Daoy (cell line): Measurements from ENCODE around the gene PRSS53. TPM values are rescaled to one million over a fixed set of nuclear protein-coding genes. Genes with fewer than 3 reads are reported as not detected.

ENCODE experiments used
- DNase-seq: peaks from one replicate; pipeline ENCODE4 v3.0.0-alpha.2; 2015; ENCODE audit warnings: low read depth
- total RNA-seq: library from RNA; depleted of rRNA; stranded (reverse); fragments of >200 nt; shearing (Covaris generic); gene quantifications from 2 replicates; pipeline ENCODE4 v1.2.3, GENCODE V29; 2014

The PRSS53 gene
- total RNA-seq, 1 experiment from 2014 or later = 1.2 TPM

GRCh38 chr16:31094424-31095120 lies 5.8 kb upstream of the PRSS53 start, which contains the start of gene VKORC1:
Gene VKORC1 (minus strand): TSS chr16:31094797. CDS start chr16:31094729, 68 bp downstream.
- DNase-seq = peak; percentile 98

DNA sequence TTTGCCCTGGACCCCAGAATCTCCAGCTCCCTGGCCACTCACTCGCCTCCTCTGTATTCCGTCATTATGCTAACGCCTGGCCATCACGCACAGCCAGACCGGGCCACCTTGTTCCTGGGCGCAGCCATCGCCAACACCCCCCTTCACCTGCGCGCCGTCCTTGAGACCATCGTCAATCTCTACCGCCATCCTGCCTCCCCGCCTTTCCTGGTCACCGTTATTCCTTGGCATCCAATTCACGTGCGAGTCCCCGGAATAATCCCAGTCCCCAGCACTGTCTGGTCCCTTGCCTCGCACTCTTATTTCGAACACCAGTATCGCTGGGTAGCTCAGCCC lies 5.3 kb upstream of the PRSS53 start:
- DNase-seq = peak; percentile 24

DNA sequence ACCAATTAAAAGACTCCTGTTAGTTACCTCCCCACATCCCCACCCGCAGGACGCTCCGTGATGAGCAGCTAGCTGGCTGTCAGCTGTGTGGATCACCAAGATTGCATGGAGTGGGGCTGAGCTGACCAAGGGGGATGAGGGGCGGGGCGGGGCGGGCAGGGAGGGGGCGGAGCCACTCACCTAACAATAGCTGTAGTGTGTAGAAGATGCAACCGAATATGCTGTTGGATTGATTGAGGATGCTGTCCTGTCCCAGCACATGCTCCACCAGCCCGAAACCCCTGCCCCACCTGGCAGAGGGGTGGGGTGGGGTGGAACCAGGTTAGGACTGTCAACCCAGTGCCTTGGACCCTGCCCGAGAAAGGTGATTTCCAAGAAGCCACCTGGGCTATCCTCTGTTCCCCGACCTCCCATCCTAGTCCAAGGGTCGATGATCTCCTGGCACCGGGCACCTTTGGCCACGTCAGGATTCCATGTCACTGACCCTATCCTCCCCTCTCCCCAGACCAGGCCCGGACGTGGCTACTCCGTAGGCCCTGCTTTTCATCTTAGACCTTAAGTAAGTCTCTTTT lies 4.5 kb upstream of the PRSS53 start:
- DNase-seq = peak; percentile 57

DNA sequence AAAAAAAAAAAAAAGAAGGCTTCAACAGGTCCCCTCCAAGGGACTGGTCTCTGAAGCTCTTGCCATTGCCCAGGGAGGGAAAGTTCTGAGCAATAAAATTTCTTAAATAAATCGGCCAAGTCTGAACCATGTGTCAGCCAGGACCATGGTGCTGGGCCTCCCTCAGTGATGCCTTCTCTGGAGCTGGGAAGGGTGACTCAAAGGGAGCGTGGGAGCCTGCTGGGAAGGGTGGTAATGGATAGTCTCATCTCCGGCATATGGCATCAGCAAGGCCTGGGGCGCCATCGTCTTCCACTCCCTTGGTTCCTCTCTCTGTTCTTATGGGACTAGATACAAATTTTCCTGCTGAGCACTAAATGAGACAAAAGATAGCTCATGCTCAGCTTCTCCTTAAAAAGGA lies 3.6 kb upstream of the PRSS53 start:
- DNase-seq = peak; percentile 59

DNA sequence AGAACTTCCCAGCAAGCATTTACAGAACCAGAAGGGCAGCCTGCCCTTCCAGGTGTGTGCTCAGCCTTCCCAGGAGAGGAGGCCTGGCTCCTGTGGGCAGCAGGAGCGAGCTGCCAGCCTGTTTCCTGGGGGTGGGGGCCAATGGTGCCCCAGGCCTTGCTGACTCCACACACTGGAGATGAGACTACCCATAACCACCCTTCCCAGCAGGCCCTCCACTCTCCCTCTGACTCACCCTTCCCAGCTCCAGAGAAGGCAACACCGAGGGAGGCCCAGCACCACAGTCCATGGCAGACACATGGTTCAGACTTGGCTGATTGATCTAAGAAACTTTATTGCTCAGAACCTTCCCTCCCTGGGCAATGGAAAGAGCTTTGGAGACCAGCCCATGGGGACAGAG lies 1.8 kb upstream of the PRSS53 start:
- peak; percentile 67 for DNase-seq

- no peak for DNase-seq
Observed at GRCh38 chr16:31089199-31089598, 456 bp upstream of the PRSS53 start.

- DNase-seq = no peak
Observed at GRCh38 chr16:31087971-31088370, 772 bp downstream of the PRSS53 start.

DNA sequence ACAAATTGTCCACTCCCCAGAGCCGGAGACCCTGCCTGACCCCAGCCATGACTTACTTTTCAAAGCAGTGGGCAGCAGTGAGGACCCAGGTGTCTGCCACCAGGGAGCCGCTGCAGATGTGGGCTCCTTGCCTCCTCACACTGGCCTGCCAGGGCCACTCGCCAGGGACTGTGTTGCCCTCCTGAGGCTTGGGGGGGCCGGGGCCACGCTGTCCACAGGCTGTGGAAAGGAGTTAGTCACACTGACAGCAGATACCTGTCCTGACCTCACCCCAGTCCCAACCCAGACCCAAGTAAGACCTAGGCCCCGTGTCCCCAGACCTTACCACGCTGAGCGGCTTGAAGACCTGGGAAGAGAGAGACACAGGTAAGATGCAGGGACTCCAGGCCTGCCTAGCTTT lies 1.3 kb downstream of the PRSS53 start:
- DNase-seq = no peak

GRCh38 chr16:31086629-31086906 lies 2.2 kb downstream of the PRSS53 start:
- no peak for DNase-seq

- no peak for DNase-seq
Observed at GRCh38 chr16:31085873-31086628, 2.7 kb downstream of the PRSS53 start.

GRCh38 chr16:31085411-31085810 lies 3.3 kb downstream of the PRSS53 start:
- DNase-seq = no peak

GRCh38 chr16:31084584-31085302 lies 4.0 kb downstream of the PRSS53 start:
- DNase-seq = no peak

GRCh38 chr16:31083981-31084380 lies 4.8 kb downstream of the PRSS53 start:
- no peak for DNase-seq

GRCh38 chr16:31083556-31083955 lies 5.2 kb downstream of the PRSS53 start:
- no peak for DNase-seq

DNA sequence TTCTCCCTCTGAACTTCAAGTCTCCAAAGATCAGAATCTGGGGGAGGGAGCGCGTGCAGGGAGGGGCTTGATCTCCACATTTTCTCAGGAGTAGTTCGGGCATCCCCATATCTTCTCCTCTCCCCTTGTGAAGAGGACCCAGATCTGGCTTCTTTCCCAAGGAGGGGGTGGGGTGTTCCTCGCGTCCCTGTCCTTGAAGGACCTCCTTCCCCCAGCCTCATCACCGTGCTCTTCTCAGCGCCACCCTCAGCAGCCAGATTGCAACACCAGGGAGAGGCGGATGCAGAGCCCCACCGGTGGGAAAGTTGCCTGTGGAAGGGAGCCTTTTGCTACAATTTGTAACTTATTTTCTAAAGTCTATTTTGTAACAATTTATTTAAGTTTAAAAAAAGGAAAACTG lies 5.7 kb downstream of the PRSS53 start:
- no peak for DNase-seq

DNA sequence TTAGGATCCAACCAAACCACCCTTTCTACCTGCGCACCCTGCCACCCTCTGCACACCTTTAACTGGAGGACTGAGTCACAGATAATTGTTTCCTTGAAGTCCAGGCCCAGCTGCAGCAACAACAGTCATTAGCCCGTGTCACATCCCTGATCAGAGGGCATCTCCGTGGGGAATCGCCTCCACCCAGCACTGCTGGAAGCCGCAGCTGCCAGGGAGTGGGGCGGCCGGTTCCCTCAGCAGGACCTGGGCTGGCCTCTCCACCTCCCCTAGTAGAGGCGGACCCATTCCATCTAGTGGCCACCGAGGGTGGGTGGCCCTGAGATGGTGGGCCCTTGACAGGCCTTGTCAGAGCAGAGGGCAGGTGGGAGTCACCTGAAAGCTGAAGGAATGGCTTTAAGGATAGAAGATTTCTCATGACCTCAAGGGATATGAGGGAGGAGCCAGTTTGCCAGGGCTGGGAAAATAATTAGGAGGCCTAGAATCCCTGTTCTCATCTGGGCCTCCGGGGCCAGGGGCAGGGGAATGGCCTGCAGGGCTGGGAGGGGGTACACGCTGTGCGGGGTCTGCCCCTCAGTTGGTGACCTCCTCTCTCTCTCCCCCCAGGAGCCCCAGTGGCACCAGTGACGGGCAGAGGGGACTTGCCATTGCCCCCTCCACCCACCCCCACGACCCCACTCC lies 6.2 kb downstream of the PRSS53 start:
- DNase-seq = no peak

- DNase-seq = no peak
Observed at GRCh38 chr16:31081428-31082351, 7.1 kb downstream of the PRSS53 start.

DNA sequence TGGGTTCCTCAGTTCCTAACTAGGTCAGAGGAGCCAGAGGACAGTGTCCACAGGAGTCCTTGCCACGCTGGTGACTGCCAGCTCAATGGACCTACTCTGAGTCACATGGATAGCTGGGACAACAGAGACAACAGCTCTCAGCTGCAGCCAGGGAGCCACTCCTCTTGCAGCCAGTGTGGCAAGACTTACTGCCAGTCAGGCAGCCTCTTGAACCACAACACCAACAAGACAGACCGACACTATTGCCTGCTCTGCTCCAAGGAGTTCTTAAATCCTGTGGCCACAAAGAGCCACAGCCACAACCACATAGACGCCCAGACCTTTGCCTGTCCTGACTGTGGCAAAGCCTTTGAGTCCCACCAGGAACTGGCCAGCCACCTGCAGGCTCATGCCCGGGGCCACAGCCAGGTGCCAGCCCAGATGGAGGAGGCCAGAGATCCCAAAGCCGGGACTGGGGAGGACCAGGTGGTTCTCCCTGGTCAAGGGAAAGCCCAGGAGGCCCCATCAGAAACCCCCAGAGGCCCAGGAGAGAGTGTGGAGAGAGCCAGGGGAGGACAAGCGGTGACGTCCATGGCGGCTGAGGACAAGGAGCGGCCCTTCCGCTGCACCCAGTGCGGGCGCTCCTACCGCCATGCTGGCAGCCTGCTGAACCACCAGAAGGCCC lies 7.9 kb downstream of the PRSS53 start:
- no peak for DNase-seq

- no peak for DNase-seq
Observed at GRCh38 chr16:31080035-31080629, 8.6 kb downstream of the PRSS53 start.

GRCh38 chr16:31079342-31079944 lies 9.3 kb downstream of the PRSS53 start:
- no peak for DNase-seq
